COLO668 (cell line): Measurements from ENCODE around the gene RAB7A.
"Not testable (repeated sequence)": the region's sequence is repeated elsewhere in the genome, so short reads cannot be mapped to it uniquely, and the experiment has no call there.

Experiments used
- DNase-seq: peaks from one replicate; lab custom pipeline; 2025; ENCODE audit not compliant: unreplicated experiment; lab: John Stamatoyannopoulos, UW

Gene RAB7A

GRCh38 chr3:128815318-128816064 is 89.5 kb downstream of the RAB7A start:
- DNase-seq: no peak

DNA sequence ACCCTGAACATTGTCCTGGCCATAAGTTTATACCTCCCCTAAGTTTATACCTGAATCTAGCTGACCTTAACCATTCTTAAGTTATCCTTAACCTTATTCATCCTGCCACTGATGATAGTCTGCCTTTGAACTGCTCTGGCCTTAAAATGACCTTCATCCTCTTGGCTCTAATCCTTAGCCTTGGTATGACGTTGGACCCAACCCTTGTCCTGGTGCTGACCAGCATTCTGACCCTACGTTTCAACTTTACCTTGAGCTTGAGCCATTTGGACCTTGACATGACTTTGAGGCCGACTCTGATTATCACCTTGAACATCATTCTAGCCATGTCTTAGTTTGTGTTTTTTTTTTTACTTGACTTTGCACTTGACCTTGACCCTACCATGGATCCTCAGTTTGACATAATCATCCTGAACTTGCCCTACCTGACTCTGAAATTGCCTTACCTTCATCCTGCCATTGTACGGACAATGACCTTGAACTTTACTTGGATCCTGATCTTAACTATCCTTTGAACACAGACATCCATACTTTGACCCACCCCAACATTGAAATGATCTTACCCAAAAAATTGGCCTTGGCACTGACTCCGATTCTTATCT is 92.3 kb downstream of the RAB7A start:
- no peak for DNase-seq

DNA sequence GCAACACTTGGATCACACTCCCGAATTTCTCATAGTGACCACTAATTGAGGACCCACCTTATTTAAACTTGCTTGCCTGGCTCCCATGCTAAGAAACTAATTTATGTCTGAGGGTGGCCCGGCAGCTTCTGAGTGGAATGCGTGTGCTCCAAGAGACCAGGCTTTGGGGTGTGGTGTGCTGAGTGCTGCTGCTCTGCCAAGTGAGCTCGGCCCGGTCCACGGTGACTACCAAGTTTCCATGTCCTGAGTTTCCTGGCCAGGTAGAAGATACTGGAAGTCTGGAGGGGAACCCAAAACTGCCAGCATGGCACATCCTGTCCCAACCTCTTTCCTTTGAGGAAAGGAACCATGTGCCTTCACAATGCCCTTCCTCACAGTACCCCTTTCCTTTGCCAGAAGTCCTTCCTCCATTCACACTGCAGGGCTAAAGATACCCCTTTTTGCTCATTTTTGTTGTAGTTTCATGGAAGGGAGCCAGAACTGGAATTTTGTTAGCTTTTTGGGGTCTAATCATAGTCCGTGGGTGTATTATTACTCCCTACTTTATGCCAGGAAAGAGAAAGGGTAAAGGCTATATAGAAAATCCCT is 94.4 kb downstream of the RAB7A start:
- no peak for DNase-seq

DNA sequence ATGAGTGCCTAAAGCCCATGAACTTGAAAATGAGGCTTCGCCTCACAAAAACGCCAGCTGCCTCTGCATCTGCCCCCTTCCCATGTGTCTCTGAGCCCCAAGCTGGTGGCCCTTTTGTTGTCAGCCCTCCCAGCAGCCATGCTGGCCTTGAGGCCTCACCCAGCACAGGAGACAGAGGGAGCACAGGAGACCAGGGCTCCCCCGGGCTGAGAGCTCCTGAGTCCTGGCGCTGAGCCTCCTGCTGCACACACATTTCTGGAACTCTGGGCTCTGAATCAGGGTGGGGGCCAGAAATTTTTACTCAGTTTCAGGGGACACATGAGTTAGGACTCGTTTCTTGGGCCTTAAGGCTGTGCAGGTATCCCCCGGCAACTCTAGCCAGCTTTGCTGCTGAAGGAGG is 97.0 kb downstream of the RAB7A start:
- no peak for DNase-seq

- no peak for DNase-seq
These were observed 97.6 kb downstream of the RAB7A start for GRCh38 chr3:128823631-128824030.

- DNase-seq: no peak
These were observed 98.3 kb downstream of the RAB7A start for GRCh38 chr3:128824132-128824850.

GRCh38 chr3:128825117-128825725 is 99.2 kb downstream of the RAB7A start:
- no peak for DNase-seq

DNA sequence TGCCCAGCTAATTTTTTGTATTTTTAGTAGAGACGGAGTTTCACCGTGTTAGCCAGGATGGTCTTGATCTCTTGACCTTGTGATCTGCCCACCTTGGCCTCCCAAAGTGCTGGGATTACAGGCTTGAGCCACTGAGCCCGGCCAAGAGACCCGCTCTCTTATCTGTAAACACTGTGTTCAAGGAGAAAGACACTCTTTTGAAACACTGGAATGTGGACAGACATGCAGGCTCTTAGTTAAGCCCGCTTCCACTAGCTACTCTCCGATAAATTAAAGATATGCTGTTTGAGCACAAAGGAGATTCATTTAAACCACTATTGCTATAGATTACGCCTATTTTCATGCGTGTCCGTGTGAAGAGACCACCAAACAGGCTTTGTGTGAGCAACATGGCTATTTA is 103.1 kb downstream of the RAB7A start:
- DNase-seq: not testable (repeated sequence)

- not testable (repeated sequence) for DNase-seq
These were observed 104.1 kb downstream of the RAB7A start for GRCh38 chr3:128829925-128830625.

DNA sequence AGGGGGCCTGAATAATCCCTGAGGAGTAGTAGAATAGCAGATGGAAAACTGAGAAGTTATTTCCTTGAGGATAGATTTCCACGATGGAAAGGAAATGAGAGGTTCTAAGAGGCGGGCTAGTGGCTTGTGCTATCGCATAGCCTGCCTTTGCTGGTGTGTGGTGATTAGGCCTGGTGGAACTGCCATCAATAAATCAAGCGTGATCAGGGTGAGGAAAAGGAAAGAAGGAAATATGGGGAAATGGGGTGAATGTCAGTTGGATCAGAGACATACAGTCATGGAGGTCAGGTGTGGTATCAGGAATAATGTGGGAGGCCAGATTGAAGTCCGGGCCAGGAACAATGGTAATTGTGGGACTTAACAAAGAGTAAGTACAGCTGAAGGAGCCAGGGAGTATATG is 104.8 kb downstream of the RAB7A start:
- DNase-seq: not testable (repeated sequence)

DNA sequence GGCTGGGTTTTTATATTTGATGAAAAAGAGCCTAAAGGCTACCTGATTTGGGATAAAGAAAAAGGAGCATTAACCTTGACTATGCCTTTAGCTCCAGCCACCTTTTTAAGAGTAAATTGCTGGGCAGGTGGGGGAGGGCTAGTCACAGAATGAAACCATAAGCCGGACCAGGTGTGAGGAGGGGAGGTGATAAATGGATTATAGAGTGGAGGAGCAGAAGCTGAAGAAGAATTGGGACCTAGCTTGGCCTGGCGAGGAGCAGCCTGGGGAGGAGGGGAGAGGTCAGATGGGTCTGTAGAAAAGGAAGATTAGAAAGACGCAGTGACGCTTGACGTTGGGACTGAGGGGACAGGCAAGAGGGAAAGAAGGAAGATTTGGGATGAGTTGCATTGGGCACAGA is 107.0 kb downstream of the RAB7A start:
- DNase-seq: not testable (repeated sequence)

GRCh38 chr3:128835096-128835495 is 109.1 kb downstream of the RAB7A start:
- DNase-seq: no peak

DNA sequence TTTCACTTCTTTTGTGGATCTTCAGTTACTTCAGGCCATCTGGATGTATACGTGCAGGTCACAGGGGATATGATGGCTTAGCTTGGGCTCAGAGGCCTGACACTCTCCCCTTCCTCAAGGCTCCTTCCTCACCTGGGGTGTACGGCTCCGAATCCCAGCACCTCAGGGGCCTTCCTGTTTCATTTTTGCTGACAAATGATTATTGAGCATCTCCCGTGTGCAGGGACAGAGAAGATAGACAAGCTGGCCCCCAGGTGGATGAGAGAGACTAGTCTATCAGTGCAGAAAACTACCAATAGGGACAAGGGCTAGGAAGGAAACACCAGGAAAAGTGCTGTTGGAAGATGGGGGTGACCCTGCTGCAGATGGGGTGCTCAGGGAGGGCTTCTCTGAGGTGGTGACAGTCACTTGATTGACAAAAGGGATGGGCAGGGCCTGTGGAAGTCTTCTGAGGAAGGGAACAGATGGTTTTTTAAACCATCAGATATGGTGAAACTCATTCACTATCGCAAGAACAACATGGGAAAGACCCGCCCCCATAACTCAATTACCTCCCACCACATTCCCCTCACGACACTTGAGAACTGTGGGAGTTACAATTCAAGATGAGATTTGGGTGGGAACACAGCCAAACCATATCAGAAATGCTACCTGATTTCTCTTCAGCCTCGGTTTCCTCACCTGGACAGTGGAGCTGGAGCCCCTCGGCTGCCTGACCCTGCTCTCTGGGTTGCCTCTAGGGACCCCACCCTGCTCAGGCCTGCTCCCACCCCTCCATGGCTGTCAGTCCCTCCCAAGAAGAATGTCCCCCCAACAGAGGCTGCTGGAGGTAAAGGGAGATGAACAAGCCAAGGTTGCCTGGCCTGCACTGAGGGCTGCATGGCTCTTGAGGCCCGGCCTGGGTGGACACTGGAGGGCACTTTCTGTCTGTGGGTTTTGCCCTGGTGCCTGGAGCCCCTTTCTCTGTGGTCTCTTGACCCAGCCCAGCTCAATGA is 116.2 kb downstream of the RAB7A start:
- no peak for DNase-seq

- no peak for DNase-seq
These were observed 118.5 kb downstream of the RAB7A start for GRCh38 chr3:128844502-128844901.

- peak; percentile 8 for DNase-seq
These were observed 119.3 kb downstream of the RAB7A start for GRCh38 chr3:128845119-128845777.

DNA sequence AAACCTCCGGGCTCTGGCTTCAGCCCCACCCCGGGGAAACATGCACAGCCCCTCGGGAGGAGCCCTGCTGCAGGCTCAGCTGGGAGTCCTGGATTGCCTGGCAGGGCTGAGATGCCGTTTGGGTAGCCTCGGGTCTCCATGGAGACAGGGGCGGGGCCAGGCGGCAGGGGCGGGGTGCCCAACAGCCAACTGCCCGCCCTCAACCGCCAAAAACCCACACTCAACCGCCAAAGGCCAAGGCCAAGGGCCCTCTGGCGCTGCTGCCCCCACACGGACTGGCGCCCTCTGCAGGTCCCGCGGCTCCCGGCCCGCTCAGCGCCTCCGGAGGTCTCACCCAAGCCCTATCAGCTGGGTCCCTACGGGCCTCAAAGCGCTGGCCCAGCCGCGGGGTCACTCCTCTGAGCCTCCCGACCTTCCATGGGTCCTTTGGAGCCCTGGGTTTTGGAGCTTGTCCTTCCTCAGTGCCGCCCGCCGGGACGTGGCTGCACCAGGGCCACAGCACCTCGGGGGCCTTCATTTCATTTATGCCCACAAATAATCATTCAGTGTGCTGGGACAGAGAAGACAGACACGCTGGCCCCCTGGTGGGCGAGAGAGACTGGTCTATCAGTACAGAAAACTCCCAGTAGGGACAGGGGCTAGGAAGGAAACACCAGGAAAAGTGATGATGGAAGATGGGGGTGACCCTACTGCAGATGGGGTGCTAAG is 119.9 kb downstream of the RAB7A start:
- DNase-seq: peak; percentile 76

DNA sequence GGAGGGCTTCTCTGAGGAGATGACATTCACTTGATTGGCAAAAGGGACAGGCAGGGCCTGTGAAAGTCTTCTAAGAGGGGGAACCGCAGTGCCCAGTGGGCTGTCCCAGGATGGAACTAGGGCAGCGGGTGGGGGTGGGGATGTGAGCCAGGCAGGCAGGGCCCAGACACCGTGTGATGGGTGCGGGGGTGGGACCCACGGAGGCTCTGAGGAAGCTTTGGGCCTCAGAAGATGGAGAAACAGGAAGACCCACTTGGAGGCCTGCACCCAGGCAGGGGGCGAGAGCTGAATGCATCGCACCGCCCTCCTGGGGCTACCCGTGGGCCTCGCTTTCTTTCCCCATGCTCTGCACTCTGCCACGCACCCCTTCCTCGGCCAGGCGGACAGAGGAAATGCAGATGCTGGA is 120.5 kb downstream of the RAB7A start:
- DNase-seq: no peak

- DNase-seq: no peak
These were observed 121.8 kb downstream of the RAB7A start for GRCh38 chr3:128847666-128848370.
